ENCODE measurements around the gene FAH. TPM values are rescaled to one million over a fixed set of nuclear protein-coding genes. Genes with fewer than 3 reads are reported as not detected.

Gene FAH
- total RNA-seq, 1 donor from 2014 or later = 90.5 TPM

DNA sequence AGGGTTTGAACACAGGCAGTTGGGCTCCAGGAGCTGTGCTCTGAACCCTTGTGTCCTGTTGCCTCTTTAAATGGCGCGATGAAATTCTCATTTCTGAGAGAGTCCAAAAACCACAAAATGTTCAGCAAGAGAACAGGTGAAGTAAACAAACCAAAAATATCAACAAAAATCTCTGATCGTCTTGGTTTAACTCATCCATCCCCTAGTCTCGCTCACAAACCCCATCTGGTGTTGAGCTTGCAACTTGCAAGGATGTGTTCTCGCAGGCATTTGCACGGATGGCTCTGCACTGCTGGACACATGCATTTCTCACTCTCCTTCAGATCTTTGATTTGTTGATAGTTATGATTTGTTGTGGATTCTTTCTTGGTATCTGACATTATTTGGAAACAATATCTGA, 31.1 kb downstream of the FAH start:
- H3K27me3 Mint-ChIP-seq = no peaks in the 10 kb centered on the region
- no peaks in the 10 kb centered on the region for H3K4me1 Mint-ChIP-seq
- H3K27ac Mint-ChIP-seq = no peak overlapping the region
- no peak for DNase-seq
- peaks cover 62% of the 10 kb centered on the region for H3K36me3 Mint-ChIP-seq (ENCODE audit: low read depth)
- H3K4me3 Mint-ChIP-seq = no peak overlapping the region
- intact Hi-C loops (cut with micrococcal nuclease) = no loop called here
- no peaks in the 10 kb centered on the region for H3K9me3 Mint-ChIP-seq

DNA sequence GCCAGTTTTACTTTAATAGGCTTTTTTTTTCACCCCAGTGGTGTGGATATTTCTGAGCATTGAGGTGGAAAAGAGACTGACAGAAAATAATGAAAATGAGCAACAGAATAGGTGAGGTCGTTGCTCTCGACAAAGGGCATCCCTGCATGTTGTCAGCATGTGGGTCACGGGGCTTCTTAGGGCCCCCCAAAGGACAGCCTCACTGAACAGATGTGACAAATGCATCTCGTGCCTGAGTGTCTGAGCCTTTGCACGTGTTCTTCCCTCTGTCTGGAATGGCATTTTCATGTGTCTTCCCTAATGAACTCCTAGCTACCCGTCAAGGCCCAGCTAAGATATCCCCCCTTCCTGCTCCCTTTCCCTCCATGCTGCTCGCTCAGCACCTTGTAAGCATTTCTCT, 31.8 kb downstream of the FAH start:
- no peak for DNase-seq
- intact Hi-C loops (cut with micrococcal nuclease) = no loop called here
- H3K36me3 Mint-ChIP-seq (ENCODE audit: low read depth) = peaks cover 60% of the 10 kb centered on the region

DNA sequence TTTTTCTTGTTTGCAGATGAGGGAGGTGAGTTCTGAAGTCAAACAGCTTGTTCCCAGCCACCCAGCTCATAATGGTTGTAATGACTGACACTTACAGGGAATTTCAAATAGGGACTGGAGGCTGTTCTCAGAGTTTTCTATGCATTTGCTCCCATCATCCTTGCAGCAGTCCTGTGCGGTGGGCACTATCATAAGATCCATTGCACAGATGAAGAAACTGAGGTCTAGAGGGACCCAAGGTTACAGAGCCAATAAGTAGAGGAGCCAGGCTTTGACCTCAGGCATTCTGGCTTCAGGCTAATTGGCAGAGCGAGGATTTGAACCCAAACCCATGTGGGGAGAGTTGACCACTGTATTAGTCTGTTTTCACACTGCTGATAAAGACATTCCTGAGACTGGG, 32.4 kb downstream of the FAH start:
- Mint-ChIP-seq H3K36me3 (ENCODE audit: low read depth) (peaks cover 58% of the 10 kb centered on the region), H3K27me3 (no peaks in the 10 kb centered on the region), H3K4me3 (no peak overlapping the region), H3K4me1 (no peaks in the 10 kb centered on the region), H3K27ac (no peak overlapping the region), H3K9me3 (no peaks in the 10 kb centered on the region)
- no peak for DNase-seq
- intact Hi-C loops (cut with micrococcal nuclease) = no loop called here

More for the DNA sequence above, 31.8 kb downstream of the FAH start:
- no peaks in the 10 kb centered on the region for H3K27me3 Mint-ChIP-seq
- no peak overlapping the region for H3K4me3 Mint-ChIP-seq
- H3K4me1 Mint-ChIP-seq = no peaks in the 10 kb centered on the region
- H3K27ac Mint-ChIP-seq = no peak overlapping the region
- H3K9me3 Mint-ChIP-seq = no peaks in the 10 kb centered on the region

DNA sequence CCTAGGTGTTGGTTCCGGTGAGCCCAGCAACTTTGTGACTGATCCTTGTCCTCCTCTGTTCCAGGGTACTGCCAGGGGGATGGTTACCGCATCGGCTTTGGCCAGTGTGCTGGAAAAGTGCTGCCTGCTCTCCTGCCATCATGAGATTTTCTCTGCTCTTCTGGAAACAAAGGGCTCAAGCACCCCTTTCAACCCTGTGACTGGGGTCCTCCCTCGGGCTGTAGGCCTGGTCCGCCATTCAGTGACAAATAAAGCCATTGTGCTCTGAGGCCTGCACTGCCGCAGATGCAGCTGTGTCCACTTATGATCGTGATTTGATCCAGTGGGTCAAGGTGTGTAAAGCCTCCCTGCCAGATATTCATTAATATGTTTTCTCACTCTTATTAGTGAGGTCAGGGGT, 33.3 kb downstream of the FAH start:
- Mint-ChIP-seq H3K4me3 (no peak overlapping the region), H3K9me3 (no peaks in the 10 kb centered on the region), H3K4me1 (no peaks in the 10 kb centered on the region), H3K36me3 (ENCODE audit: low read depth) (peaks cover 56% of the 10 kb centered on the region), H3K27ac (no peak overlapping the region), H3K27me3 (no peaks in the 10 kb centered on the region)
- intact Hi-C loops (cut with micrococcal nuclease) = no loop called here
- DNase-seq = no peak

DNA sequence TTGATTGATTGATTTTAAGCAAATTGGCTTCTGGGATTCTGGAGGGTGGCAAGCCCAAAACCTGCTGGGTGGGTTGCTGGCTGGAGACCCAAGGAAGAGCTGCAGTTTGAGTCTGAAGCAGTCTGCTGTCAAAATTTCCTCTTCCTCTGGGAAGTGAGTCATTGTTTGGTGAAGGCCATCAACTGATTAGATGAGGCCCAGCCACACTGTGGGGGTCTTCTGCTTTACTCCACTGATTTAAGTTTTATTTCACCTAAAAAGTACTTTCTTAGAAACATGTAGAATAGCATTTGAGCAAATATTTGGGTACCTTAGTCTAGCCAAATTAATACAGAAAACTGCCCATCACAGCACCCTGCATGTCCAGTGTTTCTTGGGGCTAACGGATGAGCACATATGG, 33.8 kb downstream of the FAH start:
- intact Hi-C loops (cut with micrococcal nuclease) = no loop called here
- no peak for DNase-seq
- Mint-ChIP-seq H3K4me3 (no peak overlapping the region), H3K9me3 (no peaks in the 10 kb centered on the region), H3K36me3 (ENCODE audit: low read depth) (peaks cover 54% of the 10 kb centered on the region), H3K27me3 (no peaks in the 10 kb centered on the region), H3K4me1 (no peaks in the 10 kb centered on the region), H3K27ac (no peak overlapping the region)

DNA sequence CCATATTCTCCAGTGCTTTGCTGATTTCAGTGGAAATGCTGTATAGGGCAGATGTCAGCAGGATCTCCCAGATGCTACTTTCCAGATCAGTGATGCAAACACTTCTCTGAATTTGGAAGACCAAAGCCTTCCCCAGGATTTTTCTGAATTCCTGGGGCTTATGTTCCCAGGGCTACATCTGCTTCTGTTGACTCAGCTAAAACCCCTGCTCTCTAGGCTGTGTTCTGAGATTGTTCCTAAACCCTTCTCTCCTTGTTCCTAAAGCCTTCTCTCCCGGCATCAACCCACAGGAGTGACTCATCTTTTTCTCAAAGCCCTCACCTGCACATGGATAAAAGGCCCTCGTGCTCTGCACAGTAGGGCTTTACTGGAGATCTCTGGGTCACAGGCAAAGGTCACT, 35.5 kb downstream of the FAH start:
- Mint-ChIP-seq H3K9me3 (no peaks in the 10 kb centered on the region), H3K4me3 (no peak overlapping the region), H3K4me1 (no peaks in the 10 kb centered on the region), H3K27me3 (no peaks in the 10 kb centered on the region), H3K36me3 (ENCODE audit: low read depth) (peaks cover 43% of the 10 kb centered on the region), H3K27ac (no peak overlapping the region)
- DNase-seq = no peak
- intact Hi-C loops (cut with micrococcal nuclease) = no loop called here

DNA sequence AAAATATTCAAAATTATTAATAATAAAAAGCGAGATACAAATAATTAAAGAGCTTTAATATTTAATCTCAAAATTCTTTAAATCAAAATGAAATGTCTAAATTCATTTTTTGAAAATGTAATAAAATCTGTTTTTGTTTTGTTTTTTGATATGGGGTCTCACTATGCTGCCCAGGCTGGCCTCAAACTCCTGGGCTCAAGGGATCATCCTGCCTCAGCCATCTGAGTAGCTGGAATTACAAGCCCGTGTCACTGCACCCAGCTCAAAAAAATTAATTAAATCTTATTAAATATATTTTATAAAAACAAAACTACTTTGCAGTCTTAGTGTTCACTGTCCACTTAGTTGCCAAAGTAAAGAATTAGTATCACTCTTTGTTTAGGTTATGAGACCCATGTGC, 38.4 kb downstream of the FAH start:
- no peak overlapping the region for H3K27ac Mint-ChIP-seq
- DNase-seq = no peak
- no peaks in the 10 kb centered on the region for H3K27me3 Mint-ChIP-seq
- H3K36me3 Mint-ChIP-seq (ENCODE audit: low read depth) = peaks cover 24% of the 10 kb centered on the region
- intact Hi-C loops (cut with micrococcal nuclease) = no loop called here
- no peak overlapping the region for H3K4me3 Mint-ChIP-seq
- H3K4me1 Mint-ChIP-seq = no peaks in the 10 kb centered on the region
- H3K9me3 Mint-ChIP-seq = no peaks in the 10 kb centered on the region

DNA sequence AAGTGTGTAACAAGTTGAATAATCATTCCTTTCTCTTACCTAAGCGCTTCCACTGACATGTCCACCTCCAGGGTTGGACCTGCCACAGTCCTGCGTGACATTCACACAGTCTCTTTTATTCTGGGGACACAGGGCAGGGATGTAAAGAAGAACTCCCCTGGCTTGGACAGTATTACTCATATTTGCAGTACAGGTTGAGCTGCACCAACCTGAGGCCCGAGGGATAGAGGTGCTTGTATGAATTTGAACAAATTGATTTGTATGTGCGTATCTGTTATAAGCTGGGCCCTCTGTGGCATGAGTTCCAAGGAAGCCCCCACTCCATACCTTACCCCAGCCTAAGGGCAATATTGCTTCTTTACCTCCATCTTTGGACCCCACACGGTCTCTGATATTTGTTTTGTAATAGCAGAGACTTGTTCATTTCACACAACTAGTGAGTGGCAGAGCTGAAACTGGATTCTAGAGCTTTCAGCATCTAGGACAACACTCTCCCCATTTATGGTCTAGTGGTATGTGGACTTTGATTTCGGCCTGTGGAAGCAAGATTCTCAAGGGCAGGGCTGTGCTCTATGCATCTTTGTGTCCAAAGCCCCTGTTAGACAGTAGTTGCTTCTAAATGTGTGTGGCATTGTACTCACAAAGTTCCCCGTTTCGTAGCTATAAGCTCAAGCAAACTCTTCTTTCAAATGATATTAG, 39.2 kb downstream of the FAH start:
- Mint-ChIP-seq H3K36me3 (ENCODE audit: low read depth) (peaks cover 18% of the 10 kb centered on the region), H3K27ac (no peak overlapping the region), H3K27me3 (no peaks in the 10 kb centered on the region), H3K4me3 (no peak overlapping the region), H3K9me3 (no peaks in the 10 kb centered on the region), H3K4me1 (no peaks in the 10 kb centered on the region)
- intact Hi-C loops (cut with micrococcal nuclease) = no loop called here
- DNase-seq = no peak

DNA sequence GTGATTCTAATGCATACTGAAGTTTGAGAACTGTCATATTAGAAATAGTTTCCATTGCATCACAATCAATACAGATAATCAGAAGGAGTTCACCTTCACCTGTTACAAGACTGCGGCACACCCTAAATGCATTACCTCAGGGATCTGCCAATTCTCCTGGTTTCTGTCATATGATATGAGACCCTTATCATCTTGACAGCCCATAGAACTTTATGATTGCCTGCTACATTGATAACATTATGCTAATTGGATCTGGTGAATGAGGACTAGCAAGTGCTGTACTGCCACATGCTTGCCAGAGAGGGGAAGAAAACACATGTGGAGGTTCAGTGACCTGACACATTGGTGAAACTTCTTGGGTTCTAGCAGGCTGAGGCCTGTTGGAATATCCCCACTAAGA, 41.4 kb downstream of the FAH start:
- no peak overlapping the region for H3K4me3 Mint-ChIP-seq
- intact Hi-C loops (cut with micrococcal nuclease) = no loop called here

DNA sequence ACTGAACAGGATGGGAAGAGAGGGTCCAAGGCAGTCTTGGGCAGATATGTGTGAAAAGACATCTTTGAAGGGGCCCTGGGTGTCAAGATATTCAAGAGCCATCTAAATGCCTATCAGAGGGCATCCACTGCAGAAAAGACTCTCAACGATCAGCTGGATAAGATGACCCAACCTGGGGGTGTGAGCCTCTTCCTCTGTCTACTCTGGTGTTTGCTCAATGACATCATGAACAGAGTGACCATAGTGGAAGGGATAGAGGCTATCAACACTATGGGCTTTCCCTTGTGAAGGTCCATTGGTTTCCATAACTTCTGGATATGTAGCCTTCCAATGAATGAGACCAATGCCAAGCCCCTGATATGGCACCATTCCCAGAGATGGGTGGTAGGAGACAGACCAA, 42.1 kb downstream of the FAH start:
- Mint-ChIP-seq H3K36me3 (ENCODE audit: low read depth) (no peaks in the 10 kb centered on the region), H3K4me3 (no peak overlapping the region), H3K27me3 (peaks cover 6% of the 10 kb centered on the region), H3K4me1 (no peaks in the 10 kb centered on the region), H3K27ac (no peak overlapping the region), H3K9me3 (no peaks in the 10 kb centered on the region)
- intact Hi-C loops (cut with micrococcal nuclease) = no loop called here
- DNase-seq = no peak

More for the DNA sequence above, 41.4 kb downstream of the FAH start:
- Mint-ChIP-seq H3K27ac (no peak overlapping the region), H3K4me1 (no peaks in the 10 kb centered on the region), H3K36me3 (ENCODE audit: low read depth) (no peaks in the 10 kb centered on the region), H3K27me3 (peaks cover 6% of the 10 kb centered on the region), H3K9me3 (no peaks in the 10 kb centered on the region)
- DNase-seq = no peak

DNA sequence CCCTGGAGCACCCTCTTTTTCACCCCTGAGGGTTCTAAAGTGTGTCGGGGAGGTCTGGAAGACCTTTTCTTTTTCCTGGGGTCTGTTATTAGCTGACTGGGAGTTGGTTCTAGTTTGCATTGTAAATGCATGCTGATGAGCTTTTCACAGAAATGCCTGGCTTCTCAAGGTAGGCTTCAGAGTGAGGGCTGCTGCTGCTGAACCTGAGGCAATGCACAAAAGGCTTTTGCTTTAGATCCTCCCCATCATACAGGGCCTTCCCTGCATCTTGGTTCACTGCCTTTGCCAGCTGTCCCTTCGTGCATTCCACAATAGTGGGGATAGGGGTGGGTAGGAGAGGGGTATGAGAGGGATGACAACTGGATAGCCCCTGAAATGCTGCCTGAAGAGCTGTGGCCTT, 46.6 kb downstream of the FAH start:
- H3K4me1 Mint-ChIP-seq = no peaks in the 10 kb centered on the region
- no peaks in the 10 kb centered on the region for H3K36me3 Mint-ChIP-seq (ENCODE audit: low read depth)
- H3K4me3 Mint-ChIP-seq = no peak overlapping the region

DNA sequence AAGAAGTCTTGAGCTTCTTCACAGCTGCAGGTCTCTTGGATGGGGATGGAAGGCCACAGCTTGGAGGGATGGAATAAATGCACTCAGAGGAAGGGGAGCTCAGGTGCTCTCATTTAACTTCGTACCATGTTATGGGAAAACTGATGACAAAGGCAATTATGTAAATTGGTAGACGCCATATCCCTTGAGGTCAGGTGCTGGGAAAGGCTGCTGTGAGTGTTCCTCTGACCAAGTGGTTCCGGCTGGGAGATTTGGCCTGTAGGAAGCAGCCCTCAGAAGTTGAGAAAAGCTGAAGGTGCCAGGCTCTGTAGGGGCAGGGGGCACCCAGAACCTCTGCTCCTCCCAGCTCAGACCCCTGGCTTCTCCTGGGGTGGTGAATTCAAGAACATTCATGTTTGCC, 47.1 kb downstream of the FAH start:
- H3K27ac Mint-ChIP-seq = no peak overlapping the region
- H3K27me3 Mint-ChIP-seq = peaks cover 9% of the 10 kb centered on the region
- no peaks in the 10 kb centered on the region for H3K9me3 Mint-ChIP-seq
- no peaks in the 10 kb centered on the region for H3K36me3 Mint-ChIP-seq (ENCODE audit: low read depth)
- H3K4me1 Mint-ChIP-seq = no peaks in the 10 kb centered on the region
- intact Hi-C loops (cut with micrococcal nuclease) = no loop called here
- no peak overlapping the region for H3K4me3 Mint-ChIP-seq
- DNase-seq = no peak

More for the DNA sequence above, 46.6 kb downstream of the FAH start:
- DNase-seq = no peak
- intact Hi-C loops (cut with micrococcal nuclease) = no loop called here
- no peaks in the 10 kb centered on the region for H3K9me3 Mint-ChIP-seq
- peaks cover 9% of the 10 kb centered on the region for H3K27me3 Mint-ChIP-seq
- H3K27ac Mint-ChIP-seq = no peak overlapping the region

DNA sequence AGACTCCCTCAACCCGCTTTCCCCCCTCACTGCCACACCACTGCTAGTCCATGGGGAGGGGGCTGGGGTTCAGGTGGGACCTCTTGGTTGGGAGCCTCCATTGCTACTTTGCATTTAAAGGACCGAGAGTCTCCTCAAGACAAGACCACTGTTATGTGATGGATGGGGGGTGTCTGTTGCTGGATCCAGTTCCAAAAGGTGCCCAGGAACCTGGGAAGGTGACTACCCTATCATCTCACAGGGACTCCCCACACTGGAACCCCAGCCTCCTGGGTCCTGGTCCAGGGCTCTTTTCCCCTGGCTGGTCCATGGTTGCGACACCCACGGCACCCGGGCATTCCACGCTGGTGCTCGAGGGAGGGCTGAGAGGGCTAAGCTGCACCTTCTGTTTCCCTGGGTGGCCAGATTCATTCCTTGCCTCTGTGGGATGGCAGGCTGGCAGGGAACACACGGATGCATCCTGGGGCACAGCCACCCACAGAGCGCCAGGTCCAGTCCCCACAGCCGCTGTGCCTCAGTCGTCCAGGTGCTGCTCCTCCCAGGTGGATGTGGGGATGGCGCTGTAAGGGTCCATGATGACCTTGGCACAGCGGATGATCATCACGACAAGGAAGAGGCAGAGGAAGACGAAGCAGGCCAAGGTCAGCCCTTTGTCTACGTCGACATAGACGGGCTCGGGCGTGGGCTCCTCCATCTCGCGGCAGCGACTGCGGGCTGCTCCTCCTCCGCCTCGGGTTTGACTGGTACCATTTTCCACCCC, 48.6 kb downstream of the FAH start:
- Mint-ChIP-seq H3K27me3 (peaks cover 12% of the 10 kb centered on the region), H3K27ac (no peak overlapping the region), H3K4me1 (no peaks in the 10 kb centered on the region)

DNA sequence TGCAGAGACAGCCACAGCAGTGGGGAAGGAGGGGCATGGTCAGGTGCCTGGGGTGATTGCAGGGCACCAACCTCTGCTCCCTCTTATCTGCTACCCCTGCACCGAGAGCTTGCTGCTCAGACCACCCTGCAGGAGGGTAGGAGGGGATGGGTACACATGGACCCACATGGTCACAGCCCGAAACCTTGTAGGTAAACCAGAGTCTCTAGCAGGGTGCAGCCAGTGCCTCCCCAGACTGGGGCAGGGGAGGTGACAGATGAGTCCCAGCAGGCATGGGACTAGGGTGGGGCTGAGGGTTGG, 49.2 kb downstream of the FAH start:
- no peak for DNase-seq
- Mint-ChIP-seq H3K9me3 (no peaks in the 10 kb centered on the region), H3K27me3 (peaks cover 17% of the 10 kb centered on the region), H3K4me3 (no peak overlapping the region), H3K27ac (no peak overlapping the region), H3K4me1 (no peaks in the 10 kb centered on the region), H3K36me3 (ENCODE audit: low read depth) (no peaks in the 10 kb centered on the region)
- intact Hi-C loops (cut with micrococcal nuclease) = no loop called here

More for the DNA sequence above, 48.6 kb downstream of the FAH start:
- Mint-ChIP-seq H3K36me3 (ENCODE audit: low read depth) (no peaks in the 10 kb centered on the region), H3K9me3 (no peaks in the 10 kb centered on the region), H3K4me3 (no peak overlapping the region)
- no peak for DNase-seq
- intact Hi-C loops (cut with micrococcal nuclease) = no loop called here

All from activated CD4-positive, alpha-beta T cell treated with anti-CD3 and anti-CD28 coated beads, Interleukin-2, amount 10 ng/mL, durations not matched to agents 24 days and 14 days (primary cell).